ENCODE measurements around the gene SNIP1.
"Not testable (repeated sequence)": the region's sequence is repeated elsewhere in the genome, so short reads cannot be mapped to it uniquely, and the experiment has no call there.

Gene SNIP1

GRCh38 chr1:37514350-37515184, 39.5 kb downstream of the SNIP1 start, which contains the start of gene MEAF6:
MEAF6 (minus strand) TSS chr1:37514766; CDS start chr1:37514746, 20 bp downstream.
- peak; percentile 52 for DNase-seq (ENCODE audit: low read depth, low spot score)

- no peak for DNase-seq (ENCODE audit: low read depth, low spot score)
These were observed 40.2 kb downstream of the SNIP1 start for GRCh38 chr1:37513795-37514349.

GRCh38 chr1:37509181-37509580, 44.9 kb downstream of the SNIP1 start:
- DNase-seq (ENCODE audit: low read depth, low spot score): no peak

- no peak for DNase-seq (ENCODE audit: low read depth, low spot score)
These were observed 47.4 kb downstream of the SNIP1 start for GRCh38 chr1:37506740-37507139.

GRCh38 chr1:37502791-37503190, 51.3 kb downstream of the SNIP1 start:
- DNase-seq (ENCODE audit: low read depth, low spot score): not testable (repeated sequence)

- no peak for DNase-seq (ENCODE audit: low read depth, low spot score)
These were observed 52.0 kb downstream of the SNIP1 start for GRCh38 chr1:37502104-37502503.

- DNase-seq (ENCODE audit: low read depth, low spot score): no peak
These were observed 52.4 kb downstream of the SNIP1 start for GRCh38 chr1:37501661-37502060.

- DNase-seq (ENCODE audit: low read depth, low spot score): no peak
These were observed 55.0 kb downstream of the SNIP1 start for GRCh38 chr1:37498872-37499617.

GRCh38 chr1:37497832-37498231, 56.3 kb downstream of the SNIP1 start:
- DNase-seq (ENCODE audit: low read depth, low spot score): no peak

- no peak for DNase-seq (ENCODE audit: low read depth, low spot score)
These were observed 58.2 kb downstream of the SNIP1 start for GRCh38 chr1:37495875-37496274.

- no peak for DNase-seq (ENCODE audit: low read depth, low spot score)
These were observed 60.6 kb downstream of the SNIP1 start for GRCh38 chr1:37493336-37494098.

- DNase-seq (ENCODE audit: low read depth, low spot score): no peak
These were observed 66.5 kb downstream of the SNIP1 start for GRCh38 chr1:37487619-37487984.

- no peak for DNase-seq (ENCODE audit: low read depth, low spot score)
These were observed 67.1 kb downstream of the SNIP1 start for GRCh38 chr1:37486680-37487618.

- no peak for DNase-seq (ENCODE audit: low read depth, low spot score)
These were observed 68.0 kb downstream of the SNIP1 start for GRCh38 chr1:37485902-37486679.

Measured in smooth muscle cell of the brain vasculature (primary cell).